Hair follicle dermal papilla cell (primary cell): Measurements from ENCODE around the gene WFDC11. TPM values are rescaled to one million over a fixed set of nuclear protein-coding genes. Genes with fewer than 3 reads are reported as not detected.
A peak's percentile ranks its signal among the peaks of the same experiment; 100 is the strongest.

Experiments used
- small RNA-seq: library from RNA; depleted of rRNA; stranded (forward); fragments of <200 nt; gene quantifications from one replicate; pipeline ENCODE3, GENCODE V24; 2012
- total RNA-seq: library from RNA; depleted of rRNA; stranded (reverse); fragments of >200 nt; gene quantifications from 2 replicates; pipeline ENCODE4 v1.2.3, GENCODE V29; 2012

The WFDC11 gene
- total RNA-seq: not detected in 2 replicates

GRCh38 chr20:45670139-45670538 is at the start of gene WFDC11:
WFDC11 (minus strand) TSS chr20:45670239; CDS start chr20:45650600, 19,639 bp downstream.

GRCh38 chr20:45704969-45705637 is 35.1 kb upstream of the WFDC11 start, which contains the start of gene WFDC10B:
WFDC10B (minus strand) TSS chr20:45705019; CDS start chr20:45685992, 19,027 bp downstream.

GRCh38 chr20:45701873-45702272 is 31.8 kb upstream of the WFDC11 start, which contains the start of gene WFDC13:
WFDC13 (plus strand) TSS chr20:45702038; CDS start chr20:45702124, 86 bp downstream.

GRCh38 chr20:45631184-45631583 is 38.9 kb downstream of the WFDC11 start, which contains the start of gene WFDC9:
WFDC9 (minus strand) TSS chr20:45631284; CDS start chr20:45610181, 21,103 bp downstream.

GRCh38 chr20:45629496-45630100 is 40.4 kb downstream of the WFDC11 start, which contains the start of gene WFDC10A:
WFDC10A (plus strand) TSS chr20:45629739; CDS start chr20:45629814, 75 bp downstream.

Small RNA genes lying within 50 kb of the gene (small RNA-seq; reads per million reads assigned to genes)
- gene MIR3617: 2.6 reads per million, percentile 56 among the genes with 10 or more reads in this experiment

Other genes with a start within 250 kb of the WFDC11 start
- not detected in 2 replicates for gene WFDC2, start 200.5 kb downstream of the WFDC11 start, total RNA-seq
- gene SPINT3, start 154.6 kb downstream of the WFDC11 start, total RNA-seq: not detected in 2 replicates
- not detected in 2 replicates for gene WFDC6, start 130.8 kb downstream of the WFDC11 start, total RNA-seq
- gene EPPIN, start 122.8 kb downstream of the WFDC11 start, total RNA-seq: not detected in 2 replicates
- not detected in 2 replicates for gene WFDC8, start 91.0 kb downstream of the WFDC11 start, total RNA-seq
- gene WFDC10A, start 40.5 kb downstream of the WFDC11 start, total RNA-seq: not detected in 2 replicates
- gene WFDC9, start 39.0 kb downstream of the WFDC11 start, total RNA-seq: not detected in 2 replicates
- gene WFDC13, start 31.8 kb upstream of the WFDC11 start, total RNA-seq: not detected in 2 replicates
- gene WFDC10B, start 34.8 kb upstream of the WFDC11 start, total RNA-seq: 0.32 TPM in 1 of 2 replicates, not detected in the other
- not detected in 2 replicates for gene SPINT4, start 52.1 kb upstream of the WFDC11 start, total RNA-seq
- gene WFDC3, start 121.6 kb upstream of the WFDC11 start, total RNA-seq: 0.61 TPM in 1 of 2 replicates, not detected in the other
- gene DNTTIP1, start 121.7 kb upstream of the WFDC11 start, total RNA-seq: 5.5 and 13.8 TPM in 2 replicates
- 2.3 and 4.5 TPM in 2 replicates for gene UBE2C, start 142.4 kb upstream of the WFDC11 start, total RNA-seq
- not detected in 2 replicates for gene TNNC2, start 157.1 kb upstream of the WFDC11 start, total RNA-seq
- 75.3 and 91.8 TPM in 2 replicates for gene SNX21, start 163.6 kb upstream of the WFDC11 start, total RNA-seq
- gene ACOT8, start 187.2 kb upstream of the WFDC11 start, total RNA-seq: 27.6 and 32.8 TPM in 2 replicates
- 4.7 and 5.5 TPM in 2 replicates for gene ZSWIM3, start 187.4 kb upstream of the WFDC11 start, total RNA-seq
- gene ZSWIM1, start 211.0 kb upstream of the WFDC11 start, total RNA-seq: 12.0 and 13.5 TPM in 2 replicates
- gene SPATA25, start 217.4 kb upstream of the WFDC11 start, total RNA-seq: 0.97 and 1.8 TPM in 2 replicates
- 3.9 and 4.1 TPM in 2 replicates for gene NEURL2, start 221.0 kb upstream of the WFDC11 start, total RNA-seq
- gene CTSA, start 221.1 kb upstream of the WFDC11 start, total RNA-seq: 102 and 119 TPM in 2 replicates
- 21.7 and 23.0 TPM in 2 replicates for gene PLTP, start 241.9 kb upstream of the WFDC11 start, total RNA-seq